Measurements from ENCODE around the gene PSMB2. TPM values are rescaled to one million over a fixed set of nuclear protein-coding genes. Genes with fewer than 3 reads are reported as not detected.

Gene PSMB2
- total RNA-seq, 1 donor from 2014 or later, result 39.9 TPM

DNA sequence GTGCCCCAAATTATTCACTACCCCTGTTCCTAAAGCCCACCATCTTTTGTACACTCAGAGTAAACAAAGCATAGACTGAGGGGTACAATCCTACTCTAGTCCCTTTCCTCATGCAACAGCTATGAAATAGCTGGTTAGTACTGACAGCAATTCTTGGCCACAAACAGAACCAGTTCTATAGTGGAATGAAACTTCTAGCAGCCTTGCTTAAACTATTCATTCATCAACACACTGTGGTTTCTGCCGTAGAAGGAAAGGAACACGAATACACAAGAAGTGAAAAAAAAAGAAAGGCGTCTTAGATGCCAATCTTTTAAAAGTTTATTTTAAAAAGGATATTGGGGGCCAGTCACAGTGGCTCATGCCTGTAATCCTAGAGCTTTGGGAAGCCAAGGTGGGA lies 9.9 kb downstream of the PSMB2 start:
- Histone ChIP-seq H3K4me1 (peaks cover 15% of the 10 kb centered on the region), H3K4me3 (no peak overlapping the region), H3K27ac (replicated peaks) (no peak overlapping the region), H3K27me3 (ENCODE audit: low read depth) (no peaks in the 10 kb centered on the region), H3K36me3 (peaks cover 86% of the 10 kb centered on the region), H3K9me3 (replicated peaks) (no peaks in the 10 kb centered on the region)
- intact Hi-C loops (cut with micrococcal nuclease), result no loop called here
- no peak for DNase-seq
- TF ChIP-seq, protein P1, sequence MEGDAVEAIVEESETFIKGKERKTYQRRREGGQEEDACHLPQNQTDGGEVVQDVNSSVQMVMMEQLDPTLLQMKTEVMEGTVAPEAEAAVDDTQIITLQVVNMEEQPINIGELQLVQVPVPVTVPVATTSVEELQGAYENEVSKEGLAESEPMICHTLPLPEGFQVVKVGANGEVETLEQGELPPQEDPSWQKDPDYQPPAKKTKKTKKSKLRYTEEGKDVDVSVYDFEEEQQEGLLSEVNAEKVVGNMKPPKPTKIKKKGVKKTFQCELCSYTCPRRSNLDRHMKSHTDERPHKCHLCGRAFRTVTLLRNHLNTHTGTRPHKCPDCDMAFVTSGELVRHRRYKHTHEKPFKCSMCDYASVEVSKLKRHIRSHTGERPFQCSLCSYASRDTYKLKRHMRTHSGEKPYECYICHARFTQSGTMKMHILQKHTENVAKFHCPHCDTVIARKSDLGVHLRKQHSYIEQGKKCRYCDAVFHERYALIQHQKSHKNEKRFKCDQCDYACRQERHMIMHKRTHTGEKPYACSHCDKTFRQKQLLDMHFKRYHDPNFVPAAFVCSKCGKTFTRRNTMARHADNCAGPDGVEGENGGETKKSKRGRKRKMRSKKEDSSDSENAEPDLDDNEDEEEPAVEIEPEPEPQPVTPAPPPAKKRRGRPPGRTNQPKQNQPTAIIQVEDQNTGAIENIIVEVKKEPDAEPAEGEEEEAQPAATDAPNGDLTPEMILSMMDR (IDR thresholded peaks at IDR 0.05; ENCODE audit: borderline replicate concordance), result no peak

GRCh38 chr1:35629051-35629450 lies 12.3 kb downstream of the PSMB2 start:
- intact Hi-C loops (cut with micrococcal nuclease), result no loop called here
- Histone ChIP-seq H3K27ac (replicated peaks) (no peak overlapping the region), H3K4me3 (no peak overlapping the region), H3K9me3 (replicated peaks) (no peaks in the 10 kb centered on the region), H3K36me3 (peaks cover 71% of the 10 kb centered on the region), H3K4me1 (peaks cover 11% of the 10 kb centered on the region), H3K27me3 (ENCODE audit: low read depth) (no peaks in the 10 kb centered on the region)
- TF ChIP-seq, protein P1 (IDR thresholded peaks at IDR 0.05; ENCODE audit: borderline replicate concordance), result no peak
- DNase-seq, result no peak

GRCh38 chr1:35623832-35624231 lies 17.5 kb downstream of the PSMB2 start:
- Histone ChIP-seq H3K36me3 (peaks cover 39% of the 10 kb centered on the region), H3K4me3 (no peak overlapping the region), H3K27ac (replicated peaks) (no peak overlapping the region), H3K9me3 (replicated peaks) (no peaks in the 10 kb centered on the region), H3K4me1 (peaks cover 2% of the 10 kb centered on the region), H3K27me3 (ENCODE audit: low read depth) (no peaks in the 10 kb centered on the region)
- intact Hi-C loops (cut with micrococcal nuclease), result no loop called here
- TF ChIP-seq, protein P1 (IDR thresholded peaks at IDR 0.05; ENCODE audit: borderline replicate concordance), result no peak
- no peak for DNase-seq

- Histone ChIP-seq H3K9me3 (replicated peaks) (no peaks in the 10 kb centered on the region), H3K36me3 (peaks cover 47% of the 10 kb centered on the region), H3K4me3 (no peak overlapping the region), H3K27me3 (ENCODE audit: low read depth) (no peaks in the 10 kb centered on the region), H3K27ac (replicated peaks) (no peak overlapping the region), H3K4me1 (no peaks in the 10 kb centered on the region)
- DNase-seq, result no peak
- intact Hi-C loops (cut with micrococcal nuclease), result no loop called here
- TF ChIP-seq, protein P1 (IDR thresholded peaks at IDR 0.05; ENCODE audit: borderline replicate concordance), result no peak
Observed at GRCh38 chr1:35622510-35623178, 18.7 kb downstream of the PSMB2 start.

GRCh38 chr1:35619237-35620121 lies 21.8 kb downstream of the PSMB2 start:
- peaks cover 47% of the 10 kb centered on the region for H3K36me3 ChIP-seq
- no peak overlapping the region for H3K4me3 ChIP-seq
- no peaks in the 10 kb centered on the region for H3K4me1 ChIP-seq
- no peak overlapping the region for H3K27ac ChIP-seq (replicated peaks)
- H3K9me3 ChIP-seq (replicated peaks), result no peaks in the 10 kb centered on the region
- no peaks in the 10 kb centered on the region for H3K27me3 ChIP-seq (ENCODE audit: low read depth)
- DNase-seq, result no peak
- intact Hi-C loops (cut with micrococcal nuclease), result no loop called here
- TF ChIP-seq, protein P1 (IDR thresholded peaks at IDR 0.05; ENCODE audit: borderline replicate concordance), result no peak

Measured in left ventricle myocardium inferior (tissue), 1 donor.